Measurements from ENCODE around the gene VRK1.
"Not testable (repeated sequence)": the region's sequence is repeated elsewhere in the genome, so short reads cannot be mapped to it uniquely, and the experiment has no call there.

Gene VRK1

DNA sequence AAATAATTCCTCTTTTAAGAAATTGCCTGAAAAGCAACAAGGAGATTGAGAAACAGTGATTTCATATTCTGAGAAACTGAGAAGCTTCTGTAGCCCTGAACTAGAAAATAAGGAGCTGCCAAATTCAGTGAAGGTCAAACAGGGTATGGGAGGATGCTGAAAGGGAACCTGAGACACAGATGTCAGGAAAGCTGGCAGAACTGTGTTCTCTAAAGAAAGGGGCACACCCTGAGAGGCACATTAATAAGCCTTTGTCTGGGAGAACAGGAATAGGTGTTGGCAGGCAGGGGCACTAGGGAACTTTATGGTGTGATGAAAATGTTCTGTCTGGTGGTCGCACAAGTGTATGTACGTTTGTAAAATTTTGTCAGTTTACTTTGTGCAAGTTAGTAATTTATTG, 29.6 kb downstream of the VRK1 start:
- no peak for DNase-seq (ENCODE audit: low spot score)

DNA sequence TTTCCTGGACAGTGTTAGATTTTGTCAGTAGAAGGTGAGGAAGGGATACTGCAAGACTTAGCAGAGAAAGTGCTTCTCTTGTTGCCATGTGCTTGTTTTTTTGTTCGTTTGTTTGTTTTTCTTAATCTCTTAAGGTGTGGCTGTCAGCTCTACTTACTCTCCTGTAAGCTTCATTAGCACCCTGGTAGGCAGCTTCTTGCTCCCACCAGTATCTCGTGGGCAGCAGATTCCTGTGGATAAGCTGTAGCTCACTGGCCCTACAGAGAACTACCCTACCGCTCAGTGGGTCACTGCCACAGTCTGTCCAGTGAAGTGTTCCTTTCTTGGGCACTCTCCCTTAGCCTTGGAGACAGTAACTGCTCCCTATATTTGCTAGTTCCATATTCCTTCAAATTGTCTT, 30.1 kb downstream of the VRK1 start:
- peak; percentile 10 for DNase-seq (ENCODE audit: low spot score)

DNA sequence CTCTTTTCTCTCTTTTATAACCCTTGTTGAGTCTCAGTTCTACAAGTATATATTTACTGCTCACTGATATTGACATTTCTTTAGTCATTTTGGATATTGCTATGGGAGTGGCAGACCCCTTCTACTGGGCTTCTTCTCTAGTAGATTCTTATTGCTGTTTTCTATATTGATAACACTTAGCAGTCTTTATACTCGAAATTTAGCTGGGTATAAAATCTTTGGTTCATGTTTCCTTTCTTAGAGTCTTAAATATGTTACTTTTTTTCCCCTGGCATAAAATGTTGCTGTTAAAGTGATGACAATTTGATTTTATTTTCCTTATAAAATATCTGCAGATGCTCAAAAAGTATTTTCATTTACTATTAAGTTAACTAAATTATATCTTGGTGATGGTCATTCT, 32.6 kb downstream of the VRK1 start:
- DNase-seq (ENCODE audit: low spot score), result no peak

DNA sequence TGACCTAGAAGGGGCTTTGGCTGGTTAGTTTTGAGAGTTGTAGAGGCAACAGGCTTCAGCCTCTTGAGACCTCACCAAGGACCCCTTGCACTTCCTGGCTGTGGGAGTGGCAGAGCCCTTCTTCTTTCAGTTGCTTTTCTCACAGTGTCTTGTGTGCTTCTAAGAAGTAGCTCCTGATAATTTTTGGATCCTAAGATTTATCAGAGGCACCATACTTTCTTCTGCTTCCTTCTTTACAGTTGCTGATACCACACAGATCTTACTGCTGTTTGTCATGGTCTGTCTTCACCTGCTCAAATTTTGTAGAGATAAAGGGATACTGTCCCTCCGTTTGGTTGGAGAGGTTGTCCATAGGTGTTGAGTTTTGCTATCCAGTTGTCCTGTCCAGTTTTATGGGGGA, 33.8 kb downstream of the VRK1 start:
- no peak for DNase-seq (ENCODE audit: low spot score)

DNA sequence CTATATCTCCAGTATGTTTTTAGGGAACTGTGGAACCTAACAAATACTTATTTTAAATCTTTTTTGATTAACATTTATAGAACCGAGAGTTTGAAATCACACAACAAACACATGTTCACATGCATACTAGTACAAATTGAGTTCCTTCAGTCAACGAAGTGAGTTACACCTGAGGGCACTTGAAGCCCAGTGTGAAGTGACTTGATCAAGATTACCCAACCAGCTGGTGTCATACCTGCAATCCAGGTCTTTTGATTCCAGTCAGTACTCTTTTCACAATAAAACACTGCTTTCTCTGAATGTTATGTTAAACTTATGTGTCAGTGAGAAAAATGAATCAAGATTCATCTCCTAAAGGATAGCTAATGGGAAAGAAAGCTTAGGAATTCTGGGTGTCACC, 35.2 kb downstream of the VRK1 start:
- peak; percentile 18 for DNase-seq (ENCODE audit: low spot score)

DNA sequence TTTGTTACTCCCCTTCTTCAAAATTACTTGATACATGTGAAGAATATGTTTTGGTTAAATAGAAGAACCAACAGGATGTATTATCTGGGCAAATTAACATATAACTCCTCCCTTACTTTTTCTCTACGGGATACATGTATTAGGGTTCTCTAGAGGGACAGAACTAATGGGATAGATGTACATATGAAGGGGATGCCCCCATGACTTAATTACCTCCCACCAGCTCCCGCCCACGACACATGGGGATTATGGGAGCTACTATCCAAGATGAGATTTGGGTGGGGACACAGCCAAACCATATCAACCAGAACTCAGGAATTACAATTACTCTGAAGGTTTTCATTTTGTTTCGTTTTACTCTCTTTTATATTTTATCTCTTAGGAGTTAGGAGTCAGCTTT, 41.3 kb downstream of the VRK1 start:
- DNase-seq (ENCODE audit: low spot score), result no peak

DNA sequence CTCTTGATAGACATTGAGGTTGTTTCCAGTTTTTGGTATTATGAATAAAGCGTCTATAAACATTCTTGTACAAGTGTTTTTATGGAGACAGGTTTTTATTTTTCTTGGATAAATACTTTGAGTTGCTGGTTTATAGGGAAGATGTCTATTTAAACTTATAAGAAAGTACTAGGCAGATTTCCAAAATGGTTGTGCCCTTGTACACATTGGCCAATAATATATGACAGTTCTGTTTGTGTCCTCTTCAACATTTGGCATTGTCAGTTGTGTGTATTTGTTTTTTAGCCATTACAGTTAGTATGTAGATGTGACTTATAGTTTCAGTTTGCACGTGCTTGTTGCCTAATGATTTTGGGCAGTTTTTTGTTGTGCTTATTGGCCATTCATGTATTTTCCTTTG, 42.1 kb downstream of the VRK1 start:
- DNase-seq (ENCODE audit: low spot score), result no peak

DNA sequence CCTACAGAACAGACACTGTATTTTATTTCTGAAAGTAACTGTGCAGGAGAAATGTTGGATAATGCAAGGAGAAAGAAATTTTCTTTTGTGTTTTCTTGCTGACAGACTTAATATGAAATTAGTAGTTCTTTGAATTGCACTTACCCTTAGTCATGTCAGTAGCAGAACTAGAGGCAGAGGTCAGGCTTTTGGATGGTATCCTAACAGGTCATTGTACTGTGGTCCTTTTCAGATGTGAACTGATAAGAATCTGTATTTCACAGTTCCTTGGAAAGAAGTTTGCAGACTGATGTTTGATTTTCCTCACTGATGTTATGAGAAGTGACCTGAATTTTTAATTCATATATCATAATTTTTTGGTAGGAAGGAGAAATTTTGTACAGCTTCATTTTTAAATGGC, 46.0 kb downstream of the VRK1 start:
- DNase-seq (ENCODE audit: low spot score), result no peak

DNA sequence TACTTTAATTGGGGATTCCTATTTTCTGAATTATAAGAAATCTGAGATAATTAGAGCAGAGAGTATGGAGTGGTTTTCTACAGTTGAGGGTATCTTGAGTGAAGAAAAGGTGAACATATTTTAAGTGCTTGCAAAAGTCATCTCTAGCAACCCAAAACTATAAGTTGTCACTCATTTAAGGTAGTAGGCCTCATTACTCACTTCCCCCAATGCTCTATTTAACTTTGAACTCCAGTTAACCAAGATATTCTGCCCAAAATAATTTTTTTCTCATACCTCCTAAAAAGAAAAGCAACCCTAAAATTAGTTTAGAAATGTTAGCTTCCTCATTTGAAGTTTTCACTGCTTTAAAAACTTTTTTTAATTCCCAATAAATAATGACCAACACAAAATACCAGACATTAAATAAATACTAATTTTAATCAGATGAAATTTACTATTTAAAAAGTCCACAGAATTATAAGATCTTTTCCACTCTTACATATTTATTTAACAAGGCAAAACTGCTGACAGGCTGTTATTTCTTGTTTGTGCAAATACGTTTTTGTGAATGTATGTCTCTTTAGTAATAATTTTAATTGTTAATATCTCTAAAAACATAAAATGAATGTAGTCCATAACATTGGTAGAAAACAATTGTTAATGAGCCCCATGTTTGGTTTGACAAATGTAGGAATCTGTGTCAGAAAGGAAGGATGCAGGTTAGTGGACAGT, 47.8 kb downstream of the VRK1 start:
- no peak for DNase-seq (ENCODE audit: low spot score)

DNA sequence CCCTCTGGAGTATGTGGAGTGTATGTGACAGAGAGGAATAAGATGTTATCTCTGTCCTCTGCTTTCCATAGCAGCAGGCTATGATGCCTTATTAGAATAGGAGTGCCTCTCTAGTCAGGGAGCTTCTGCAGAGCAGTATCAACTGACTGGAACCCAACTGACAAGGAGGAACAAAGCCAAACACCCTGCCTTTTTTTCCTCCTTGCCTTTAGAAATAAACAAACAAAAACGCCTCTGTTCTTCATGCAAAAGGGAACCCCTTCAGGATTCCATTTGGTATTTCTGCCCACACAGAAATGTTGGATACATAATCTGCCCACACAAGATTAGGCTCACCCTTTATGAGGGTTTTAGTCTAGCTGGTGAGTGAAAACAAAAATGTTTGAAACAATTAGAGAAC, 50.3 kb downstream of the VRK1 start:
- no peak for DNase-seq (ENCODE audit: low spot score)

DNA sequence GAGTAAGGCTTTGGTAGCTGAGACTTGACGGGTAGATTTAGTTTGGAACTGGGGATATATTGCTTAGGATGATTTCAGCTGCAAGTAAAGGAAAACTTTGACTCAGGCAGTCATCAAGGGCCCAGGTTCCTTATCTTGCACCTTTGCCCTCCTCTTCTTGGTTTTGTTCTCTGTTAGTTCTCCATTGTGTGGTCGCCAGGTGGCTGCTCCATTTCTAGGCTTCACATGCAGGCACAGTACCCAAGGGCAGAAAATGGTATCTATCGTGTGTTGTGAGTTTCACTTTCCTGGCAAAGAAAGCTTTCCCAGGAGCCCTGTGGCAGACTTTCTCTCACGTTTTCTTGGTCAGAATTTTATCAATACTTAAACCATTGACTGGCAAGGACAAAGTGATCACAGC, 50.8 kb downstream of the VRK1 start:
- DNase-seq (ENCODE audit: low spot score), result no peak

DNA sequence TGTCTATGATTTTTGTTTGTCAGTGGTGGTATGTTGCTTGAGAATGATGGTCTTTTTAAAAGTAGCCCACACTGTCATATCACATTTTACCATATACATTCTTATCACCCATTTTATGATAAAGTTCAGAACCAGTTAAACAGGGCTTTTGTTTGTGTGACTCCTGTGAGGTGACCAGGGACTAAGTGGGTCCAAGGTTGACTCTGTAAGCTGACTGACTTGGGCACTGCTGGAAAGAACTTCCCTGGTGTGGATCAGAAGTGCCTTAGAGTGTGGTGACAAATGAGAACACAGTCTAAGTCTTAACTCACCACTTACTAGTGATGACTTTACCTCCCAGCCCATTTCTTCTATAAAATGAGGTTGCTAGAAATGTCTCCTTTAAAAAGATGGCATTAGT, 52.6 kb downstream of the VRK1 start:
- no peak for DNase-seq (ENCODE audit: low spot score)

DNA sequence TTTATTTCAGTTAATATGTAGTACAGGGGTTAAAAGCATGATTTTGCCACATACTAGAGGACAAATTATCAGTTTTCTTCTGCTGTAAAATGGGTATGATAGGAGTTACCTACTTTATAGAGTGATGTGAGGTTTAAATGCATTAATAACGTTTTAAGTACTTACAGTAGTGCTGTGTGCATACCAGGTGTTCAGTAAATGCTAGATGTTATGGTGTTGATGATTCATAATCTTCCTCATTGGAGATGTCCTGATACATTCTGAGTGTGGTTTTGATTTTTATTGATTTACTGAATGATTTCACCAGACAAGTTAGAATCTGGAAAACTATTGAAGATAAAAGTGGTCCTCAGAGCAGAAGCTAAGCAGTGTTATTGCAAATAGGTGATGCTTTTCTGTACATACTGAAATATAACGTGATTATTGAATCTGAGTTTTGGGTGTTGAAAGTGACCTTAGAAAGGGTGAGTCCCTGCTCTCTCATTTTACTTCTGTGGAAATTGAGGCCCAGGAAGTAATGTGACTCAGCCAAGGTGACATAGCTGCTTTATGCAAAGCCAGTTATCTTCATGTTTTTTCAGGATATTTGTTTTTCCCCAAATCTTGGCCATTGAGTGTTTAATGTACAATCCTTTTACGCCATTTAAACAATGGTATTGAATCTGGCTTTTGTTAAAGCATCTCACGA, 54.7 kb downstream of the VRK1 start:
- peak; percentile 13 for DNase-seq (ENCODE audit: low spot score)

DNA sequence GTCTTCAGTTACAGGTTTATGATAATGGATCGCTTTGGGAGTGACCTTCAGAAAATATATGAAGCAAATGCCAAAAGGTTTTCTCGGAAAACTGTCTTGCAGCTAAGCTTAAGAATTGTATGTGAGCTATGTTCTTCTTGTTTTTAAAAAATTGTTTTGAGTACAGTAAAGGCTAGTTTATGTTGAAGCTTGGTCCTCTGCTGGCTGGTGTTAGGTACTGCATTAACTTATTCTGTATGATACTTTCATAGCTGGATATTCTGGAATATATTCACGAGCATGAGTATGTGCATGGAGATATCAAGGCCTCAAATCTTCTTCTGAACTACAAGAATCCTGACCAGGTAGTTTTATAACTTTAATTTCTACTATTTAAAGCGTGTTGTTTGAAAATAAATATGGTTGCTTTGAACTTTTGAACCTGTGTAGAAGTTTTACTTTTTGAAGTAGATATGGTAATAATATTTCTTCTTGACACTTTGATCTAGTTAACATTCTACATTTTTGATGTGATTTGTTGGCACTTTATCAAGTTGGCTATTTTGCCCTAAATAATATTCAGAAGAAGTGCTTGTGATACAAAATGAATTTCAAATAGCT, 55.7 kb downstream of the VRK1 start:
- DNase-seq (ENCODE audit: low spot score), result peak; percentile 46

DNA sequence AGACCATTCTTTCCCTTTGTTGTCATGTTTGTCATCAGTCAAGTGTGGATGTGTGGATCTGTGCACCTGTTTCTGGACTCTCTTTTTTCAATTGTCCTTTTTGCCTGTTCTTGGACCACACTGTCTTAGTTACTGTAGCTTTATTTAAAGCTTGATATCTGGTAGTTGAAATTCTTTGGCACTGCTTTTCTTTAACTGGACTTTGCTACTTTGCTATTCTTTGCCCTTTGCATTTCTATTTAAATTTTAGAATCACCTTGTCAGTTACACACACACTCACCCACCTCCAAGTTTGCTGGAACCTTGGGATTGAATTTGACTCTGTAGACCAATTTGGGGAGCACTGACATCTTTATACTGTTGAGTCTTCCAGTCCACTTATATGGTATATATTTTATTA, 61.5 kb downstream of the VRK1 start:
- no peak for DNase-seq (ENCODE audit: low spot score)

DNA sequence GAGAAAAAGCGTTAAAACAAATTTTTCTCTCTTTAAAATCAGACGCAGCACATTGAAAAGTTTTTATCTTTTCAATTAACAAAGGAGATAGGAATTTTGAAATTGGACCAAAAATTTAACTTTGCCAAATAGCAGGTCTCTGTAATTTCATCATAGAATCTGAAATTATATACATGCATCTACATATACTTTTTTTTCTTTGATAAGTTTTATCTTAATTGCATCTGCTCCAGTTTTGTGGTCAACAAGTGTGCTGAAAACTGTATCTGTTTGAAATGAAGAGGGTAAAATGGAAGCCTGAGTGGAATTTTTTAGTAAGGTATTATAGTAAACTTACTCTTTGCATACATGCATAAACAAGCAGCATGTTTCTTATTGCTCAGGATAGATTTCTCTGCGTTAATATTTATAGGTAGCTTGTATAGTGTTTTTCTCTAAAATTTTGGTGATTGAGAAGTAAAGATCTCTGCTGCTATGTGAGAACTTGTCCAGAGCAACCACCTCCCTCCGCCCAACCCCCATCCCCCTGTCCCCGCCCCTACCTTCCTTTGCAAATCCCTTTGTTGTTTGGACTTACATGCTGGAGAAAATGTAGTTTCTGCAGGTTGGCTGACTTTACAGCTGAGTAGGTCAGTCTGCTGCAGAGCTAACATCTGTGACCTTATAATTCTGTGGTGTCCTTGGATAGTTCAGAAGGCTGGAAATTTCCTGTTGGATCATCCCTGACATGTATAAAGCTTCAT, 64.6 kb downstream of the VRK1 start:
- no peak for DNase-seq (ENCODE audit: low spot score)

DNA sequence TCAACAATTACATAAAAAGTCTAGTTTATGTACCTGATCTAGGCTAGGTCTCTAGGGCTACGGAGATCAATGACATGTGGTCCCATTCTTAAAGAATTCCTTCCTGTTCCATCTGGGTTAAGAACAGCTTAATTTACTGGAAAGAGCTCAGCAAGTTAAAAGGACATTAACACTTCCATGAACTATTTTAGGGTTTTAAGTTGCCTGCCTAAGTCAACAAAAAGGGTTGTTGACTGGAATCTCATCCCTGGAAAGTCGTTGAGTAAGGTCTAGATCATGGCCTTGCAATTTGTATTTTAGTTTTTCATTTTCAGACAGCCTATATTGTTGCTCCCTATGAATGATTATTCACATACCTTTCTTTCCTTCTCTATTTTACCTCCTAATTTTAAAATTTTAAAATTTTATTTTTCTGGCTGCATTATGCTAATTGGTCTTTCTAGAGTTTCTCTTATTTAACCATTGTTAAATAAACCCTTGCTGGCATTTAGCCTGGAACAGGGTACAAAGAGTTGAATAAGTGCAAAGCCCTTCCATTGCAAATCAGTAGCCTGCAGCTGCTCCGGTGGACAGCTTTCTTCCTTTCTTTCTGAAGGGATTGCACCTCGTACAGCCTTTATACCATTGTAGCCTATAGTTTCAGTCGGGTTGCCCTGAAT, 66.3 kb downstream of the VRK1 start:
- no peak for DNase-seq (ENCODE audit: low spot score)

DNA sequence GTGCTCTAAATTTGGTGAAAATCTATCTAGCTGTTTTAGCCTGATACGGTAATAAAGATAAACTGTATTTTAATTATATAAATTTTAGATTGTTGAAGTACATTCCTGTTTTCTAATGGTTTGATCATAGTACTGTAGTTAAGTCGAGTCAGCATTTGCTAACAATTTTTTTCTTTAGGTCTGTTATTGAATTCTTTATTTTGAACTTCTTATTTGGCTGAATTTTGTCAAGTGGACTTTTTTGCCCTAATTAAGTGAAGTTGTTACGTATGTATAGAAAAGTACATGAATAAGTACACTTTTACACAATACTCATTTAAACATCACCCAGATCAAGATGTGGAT, 66.8 kb downstream of the VRK1 start:
- no peak for DNase-seq (ENCODE audit: low spot score)

DNA sequence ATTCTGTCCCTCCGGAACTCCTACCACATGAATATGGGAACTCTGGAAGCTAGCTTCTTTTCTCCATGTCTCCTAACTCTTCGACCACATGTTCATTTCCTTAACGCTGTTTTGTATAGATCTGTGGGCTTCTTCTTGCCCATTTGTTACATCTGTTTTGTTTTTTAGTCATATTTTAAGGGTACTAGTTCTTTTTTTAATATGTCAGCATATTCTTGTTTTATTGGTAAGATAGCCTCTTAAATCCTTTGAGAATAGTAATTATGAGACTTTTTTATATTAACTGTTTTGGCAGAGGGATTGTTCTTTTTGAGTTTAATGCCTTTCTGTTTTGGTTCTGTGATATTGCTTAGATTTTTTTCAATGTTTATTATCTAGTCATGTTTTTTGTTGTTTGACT, 70.5 kb downstream of the VRK1 start:
- no peak for DNase-seq (ENCODE audit: low spot score)

DNA sequence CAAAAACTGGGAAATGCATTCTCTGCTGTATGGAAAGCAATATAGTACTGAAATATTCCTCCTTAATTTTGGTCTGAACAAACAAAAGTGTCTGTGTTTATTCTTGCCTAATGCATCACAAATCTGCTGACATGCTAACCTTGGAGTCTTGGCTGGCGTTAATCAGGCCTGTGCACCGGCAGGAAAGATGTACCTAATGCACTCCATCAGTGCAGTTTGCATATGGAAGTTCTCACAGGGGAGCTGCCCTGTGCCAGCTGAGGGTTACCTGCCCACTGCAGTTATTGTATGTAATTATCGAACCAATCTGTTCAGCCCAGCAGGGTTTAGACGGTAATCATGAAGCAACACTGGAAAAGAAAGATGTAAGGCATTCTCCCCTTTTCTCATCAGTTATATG, 76.9 kb downstream of the VRK1 start:
- no peak for DNase-seq (ENCODE audit: low spot score)

DNA sequence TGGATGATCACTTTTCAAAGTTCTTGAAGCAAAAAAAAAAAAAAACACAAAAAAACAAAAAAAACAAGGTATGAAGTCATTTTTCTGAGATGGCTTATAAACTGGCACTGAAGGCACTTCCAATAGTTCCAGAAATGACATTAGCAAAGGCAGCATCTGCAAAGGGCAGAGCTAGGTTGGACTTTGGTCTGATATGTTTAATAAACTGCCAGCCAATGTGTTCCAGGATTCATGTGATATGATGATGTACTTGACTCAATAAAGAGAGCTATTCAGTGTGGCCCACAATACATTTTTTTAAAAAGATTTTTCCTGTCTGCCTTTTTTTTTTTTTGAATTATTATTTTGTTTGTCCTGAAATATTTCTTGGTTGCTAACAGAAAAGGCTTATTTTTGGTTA, 79.6 kb downstream of the VRK1 start:
- no peak for DNase-seq (ENCODE audit: low spot score)

DNA sequence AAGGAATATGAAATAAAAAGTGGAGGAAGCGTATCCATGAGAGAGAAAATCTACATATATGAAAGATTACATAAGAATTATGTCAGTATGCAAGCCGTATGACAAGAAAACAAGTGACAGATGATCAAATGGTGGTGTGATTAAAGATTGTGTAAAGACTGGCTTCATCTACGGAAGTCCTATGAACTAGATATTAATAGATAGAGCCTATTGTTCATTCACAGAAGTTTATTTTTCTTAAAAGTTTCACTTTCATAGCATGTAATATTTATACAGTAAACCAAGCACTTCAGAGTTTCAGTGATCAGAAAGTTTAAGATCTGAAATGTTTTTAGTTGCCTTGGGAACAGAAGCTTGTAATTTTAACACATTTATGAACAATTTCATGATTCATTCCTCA, 84.5 kb downstream of the VRK1 start:
- no peak for DNase-seq (ENCODE audit: low spot score)

DNA sequence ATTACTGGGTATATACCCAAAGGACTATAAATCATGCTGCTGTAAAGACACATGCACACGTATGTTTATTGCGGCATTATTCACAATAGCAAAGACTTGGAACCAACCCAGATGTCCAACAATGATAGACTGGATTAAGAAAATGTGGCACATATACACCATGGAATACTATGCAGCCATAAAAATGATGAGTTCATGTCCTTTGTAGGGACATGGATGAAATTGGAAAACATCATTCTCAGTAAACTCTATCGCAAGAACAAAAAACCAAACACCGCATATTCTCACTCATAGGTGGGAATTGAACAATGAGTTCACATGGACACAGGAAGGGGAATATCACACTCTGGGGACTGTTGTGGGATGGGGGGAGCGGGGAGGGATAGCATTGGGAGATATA, 86.8 kb downstream of the VRK1 start:
- DNase-seq (ENCODE audit: low spot score), result not testable (repeated sequence)
